Vagina (tissue), 2 donors: ENCODE measurements around the gene GPX6.

Source experiments
- POLR2AphosphoS5 ChIP-seq, 2 donors: sonication (generic); formaldehyde crosslinking; IDR thresholded peaks; one replicate each; pipeline ENCODE4 v1.9.0; 2017; ENCODE audit warnings: antibody characterized with exemption in 2 of 2, mild to moderate bottlenecking in 2 of 2, low read depth in 1 of 2; ENCODE audit not compliant: insufficient read depth in 1 of 2
- TF ChIP-seq, protein P1 (sequence below), 3 experiments: fragments of 450-650 bp in 2 of 3; fragments of 200-600 bp in 1 of 3; sonication (generic) in 1 of 3; IDR thresholded peaks; one replicate each; pipeline ENCODE4 v1.5.1; 2017 to 2019; ENCODE audit warnings: antibody characterized with exemption in 3 of 3, mild to moderate bottlenecking in 2 of 3, moderate library complexity in 2 of 3

GRCh38 chr6:28537065-28537464 lies 21.5 kb upstream of the GPX6 start:
- no peak for TF ChIP-seq POLR2AphosphoS5 (IDR thresholded peaks at IDR 0.05; ENCODE audit: insufficient read depth in 1 of 2, low read depth in 1 of 2)
- TF ChIP-seq, protein P1, sequence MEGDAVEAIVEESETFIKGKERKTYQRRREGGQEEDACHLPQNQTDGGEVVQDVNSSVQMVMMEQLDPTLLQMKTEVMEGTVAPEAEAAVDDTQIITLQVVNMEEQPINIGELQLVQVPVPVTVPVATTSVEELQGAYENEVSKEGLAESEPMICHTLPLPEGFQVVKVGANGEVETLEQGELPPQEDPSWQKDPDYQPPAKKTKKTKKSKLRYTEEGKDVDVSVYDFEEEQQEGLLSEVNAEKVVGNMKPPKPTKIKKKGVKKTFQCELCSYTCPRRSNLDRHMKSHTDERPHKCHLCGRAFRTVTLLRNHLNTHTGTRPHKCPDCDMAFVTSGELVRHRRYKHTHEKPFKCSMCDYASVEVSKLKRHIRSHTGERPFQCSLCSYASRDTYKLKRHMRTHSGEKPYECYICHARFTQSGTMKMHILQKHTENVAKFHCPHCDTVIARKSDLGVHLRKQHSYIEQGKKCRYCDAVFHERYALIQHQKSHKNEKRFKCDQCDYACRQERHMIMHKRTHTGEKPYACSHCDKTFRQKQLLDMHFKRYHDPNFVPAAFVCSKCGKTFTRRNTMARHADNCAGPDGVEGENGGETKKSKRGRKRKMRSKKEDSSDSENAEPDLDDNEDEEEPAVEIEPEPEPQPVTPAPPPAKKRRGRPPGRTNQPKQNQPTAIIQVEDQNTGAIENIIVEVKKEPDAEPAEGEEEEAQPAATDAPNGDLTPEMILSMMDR (IDR thresholded peaks at IDR 0.05), result no peak
